Stimulated activated CD8-positive, alpha-beta memory T cell treated with anti-CD3 and anti-CD28 coated beads, Interleukin-15, amount 100 ng/mL, for 1 hour (primary cell): Measurements from ENCODE around the gene HDAC8.
"Not testable (repeated sequence)": the region's sequence is repeated elsewhere in the genome, so short reads cannot be mapped to it uniquely, and the experiment has no call there.

ENCODE experiments used
- DNase-seq: peaks from one replicate; pipeline ENCODE4 v3.0.0-alpha.2; 2020; ENCODE audit warnings: low read depth

Gene HDAC8

DNA sequence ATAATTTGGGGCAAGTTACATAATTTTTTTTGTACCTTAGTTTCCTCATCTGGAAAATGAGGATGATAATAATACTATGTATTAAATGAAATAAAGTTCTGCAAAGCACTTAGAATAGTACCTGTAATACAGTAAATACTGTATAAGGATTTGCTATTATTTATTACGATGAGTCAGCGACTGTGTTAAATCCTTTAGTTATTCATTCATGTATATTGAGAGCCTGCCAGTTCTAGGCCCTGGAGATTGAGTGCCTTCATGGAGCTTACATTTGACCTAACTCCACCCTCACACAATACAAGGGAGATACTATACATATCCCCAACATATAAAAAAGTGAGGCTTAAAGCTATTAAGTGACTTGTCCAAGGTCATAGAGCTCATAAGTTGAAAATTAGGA is 199.9 kb downstream of the HDAC8 start:
- no peak for DNase-seq

DNA sequence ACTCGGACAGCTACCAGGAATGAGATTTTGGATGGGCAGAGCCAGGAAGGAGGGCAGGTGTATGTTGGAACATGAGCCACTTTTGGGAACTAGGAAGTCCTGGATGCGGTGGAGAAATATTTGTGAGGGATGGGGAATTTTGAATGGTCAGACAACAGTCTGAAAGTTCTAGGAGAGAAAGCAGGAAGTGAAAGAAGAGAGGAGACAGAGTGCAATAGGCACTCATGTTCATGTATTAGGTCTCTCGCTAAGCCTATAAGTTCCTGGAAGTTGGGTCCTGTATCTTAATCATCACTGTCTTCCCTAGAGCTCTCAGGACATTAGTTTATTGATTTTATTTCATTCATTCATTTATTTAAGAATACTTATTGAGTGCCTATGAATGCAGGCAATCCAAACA is 201.2 kb downstream of the HDAC8 start:
- no peak for DNase-seq

DNA sequence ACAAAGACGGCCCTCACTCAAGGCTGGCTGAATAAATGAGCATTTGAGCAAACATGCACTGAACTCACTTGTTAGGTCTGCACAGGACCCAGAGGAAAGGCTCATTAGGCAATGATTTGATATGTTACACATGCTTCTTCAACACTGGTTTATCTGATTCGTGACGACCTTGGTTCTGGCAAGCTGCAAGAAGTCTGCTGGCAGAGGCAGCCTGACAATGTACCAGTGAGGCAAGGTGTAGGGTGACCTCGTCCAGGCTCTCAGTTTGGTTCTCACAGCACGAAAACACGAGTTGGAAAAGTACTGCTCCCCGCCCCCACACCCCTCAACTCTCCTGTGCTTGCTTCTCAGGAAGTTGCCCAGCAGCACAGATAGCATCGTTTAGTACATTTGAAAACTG is 203.8 kb downstream of the HDAC8 start:
- no peak for DNase-seq

DNA sequence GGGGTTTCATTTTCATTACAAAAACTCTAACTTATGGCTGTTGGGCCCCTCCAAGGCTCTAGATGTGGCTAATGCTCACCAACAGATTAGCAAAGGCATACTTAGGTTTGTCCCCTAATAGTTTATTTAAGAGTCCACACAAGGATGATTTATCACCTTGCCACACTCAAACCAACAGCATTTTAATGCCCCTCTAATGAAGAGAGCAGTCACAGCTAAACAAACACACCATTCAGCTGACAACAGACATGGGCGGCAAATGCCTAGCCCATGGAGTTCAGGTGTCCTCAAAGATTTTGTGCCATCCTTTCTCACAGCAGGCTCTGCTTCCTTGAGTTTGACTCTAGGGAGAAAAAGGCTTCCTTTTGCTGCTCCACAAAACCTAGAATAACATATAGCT is 205.1 kb downstream of the HDAC8 start:
- no peak for DNase-seq

DNA sequence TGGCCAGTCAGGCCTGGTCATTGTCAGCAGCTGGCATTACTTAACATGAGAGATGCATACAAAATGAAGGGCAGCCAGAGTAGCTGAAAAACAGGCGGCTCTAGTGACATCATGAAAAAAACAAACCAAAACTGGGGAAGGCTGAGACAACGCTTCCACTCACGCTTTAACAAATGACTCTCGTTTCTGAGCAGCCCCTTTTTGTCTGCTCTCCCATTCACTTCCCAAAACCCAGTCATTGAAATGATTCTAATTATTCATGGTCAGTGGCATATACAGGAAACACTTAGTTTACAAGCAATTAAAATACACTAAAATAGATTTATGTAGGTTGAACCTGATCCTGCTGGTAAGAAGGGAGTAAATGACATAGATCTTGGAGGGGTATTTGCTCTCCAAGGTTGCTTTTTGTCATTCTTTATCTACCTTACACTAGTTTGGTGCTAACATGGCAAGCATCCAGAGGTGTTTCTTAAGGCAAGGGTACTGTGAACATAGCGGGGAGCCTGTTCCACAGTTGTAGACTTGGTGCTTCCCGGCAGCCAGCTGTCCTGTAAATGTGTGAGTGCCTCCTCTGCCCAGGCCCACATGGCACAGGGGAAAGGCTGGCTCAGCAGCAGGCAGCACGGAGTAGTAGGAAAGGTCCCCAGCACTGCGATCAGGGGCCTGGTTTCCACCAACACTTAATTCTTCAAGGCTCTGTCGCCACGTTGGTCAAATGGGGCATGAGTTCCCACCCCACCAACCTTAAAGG is 205.8 kb downstream of the HDAC8 start:
- DNase-seq, result no peak

DNA sequence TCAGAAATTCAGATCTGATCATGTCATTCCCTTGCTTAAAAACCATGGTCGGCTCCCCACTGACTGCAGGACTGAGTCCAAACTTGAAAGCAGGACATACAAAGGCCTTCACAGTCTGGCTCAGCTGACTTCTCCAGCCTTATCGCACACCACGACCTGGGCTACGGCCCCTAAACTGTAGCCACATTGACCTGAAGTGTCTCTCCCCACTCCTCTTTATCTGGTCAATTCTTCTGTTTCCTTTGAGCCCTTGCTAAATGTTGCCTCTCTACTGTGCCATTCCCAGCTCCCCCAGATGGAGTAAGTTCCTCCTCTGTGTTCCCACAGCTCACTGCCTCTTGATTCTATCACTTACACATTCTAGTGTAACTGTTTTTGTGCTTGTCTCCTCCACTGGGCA is 206.5 kb downstream of the HDAC8 start:
- no peak for DNase-seq

DNA sequence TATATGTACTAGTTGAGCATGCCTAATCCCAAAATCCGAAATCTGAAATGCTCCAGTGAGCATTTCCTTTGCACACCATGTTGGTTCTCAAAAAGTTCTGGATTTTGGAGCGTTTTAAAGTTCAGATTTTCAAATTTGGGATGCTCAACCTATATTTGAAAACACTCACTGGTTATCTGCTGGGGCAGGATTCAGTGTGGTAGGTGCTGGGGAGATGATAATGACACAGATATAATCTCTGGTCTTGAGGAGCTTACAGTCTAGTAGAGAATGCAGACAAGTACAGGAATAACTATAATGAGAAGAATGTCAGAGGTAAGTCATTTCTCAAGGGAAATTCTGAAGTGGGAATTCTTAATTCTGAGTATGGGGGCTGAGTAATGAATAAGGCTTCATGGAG is 207.5 kb downstream of the HDAC8 start:
- DNase-seq, result no peak

DNA sequence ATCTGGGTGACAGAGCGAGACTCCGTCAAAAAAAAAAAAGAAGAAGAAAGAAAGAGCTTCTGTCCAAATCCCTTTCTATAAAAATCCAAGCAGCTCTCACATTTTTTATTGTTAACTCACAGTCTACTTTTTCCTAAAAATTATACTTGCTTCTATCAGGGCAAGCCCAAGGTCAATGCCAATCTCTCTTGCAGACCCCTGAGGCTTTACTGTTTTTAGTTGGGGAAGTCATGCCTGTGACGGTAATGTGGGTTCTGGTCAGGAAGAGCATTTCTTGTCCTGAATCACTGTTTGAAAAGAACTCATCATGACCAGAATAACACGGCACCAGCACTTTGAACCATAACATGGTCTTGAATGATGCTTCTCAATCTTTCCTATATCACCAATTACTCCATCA is 212.3 kb downstream of the HDAC8 start:
- DNase-seq, result no peak

DNA sequence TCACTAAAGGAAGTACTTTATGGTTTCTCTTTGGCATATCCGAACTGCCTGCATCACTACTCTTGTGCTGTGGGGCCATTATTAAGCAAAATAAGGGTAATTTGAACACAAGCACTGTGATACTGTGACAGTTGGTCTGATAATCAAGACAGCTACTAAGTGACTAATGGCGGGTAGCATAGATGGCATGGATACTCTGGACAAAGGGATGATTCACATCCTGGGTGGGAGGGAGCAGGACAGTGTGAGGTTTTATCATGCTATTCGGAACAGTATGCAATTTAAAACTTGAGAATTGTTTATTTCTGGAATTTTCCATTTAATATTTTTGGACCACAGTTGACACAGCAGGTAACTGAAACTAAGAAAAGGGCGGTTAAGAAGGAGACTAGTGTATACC is 214.3 kb downstream of the HDAC8 start:
- no peak for DNase-seq

DNA sequence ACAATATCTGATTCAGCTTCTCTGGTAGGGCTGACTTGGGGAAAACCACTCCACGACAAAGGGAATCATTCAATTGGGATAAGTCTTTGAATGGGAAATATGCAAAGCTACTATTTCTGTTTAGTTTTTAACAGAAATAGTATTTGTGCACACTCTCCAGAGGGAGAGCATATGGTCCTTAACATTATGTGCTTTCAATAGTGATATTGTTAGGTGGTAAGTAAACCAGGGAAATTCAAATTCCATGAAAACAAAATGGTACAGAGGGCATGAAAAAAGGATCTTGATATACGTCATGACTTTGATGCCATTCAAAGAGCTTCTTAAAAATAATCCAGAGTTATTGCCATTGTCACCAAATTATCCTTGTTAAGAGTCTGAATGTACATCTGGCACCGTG is 219.9 kb downstream of the HDAC8 start:
- no peak for DNase-seq

DNA sequence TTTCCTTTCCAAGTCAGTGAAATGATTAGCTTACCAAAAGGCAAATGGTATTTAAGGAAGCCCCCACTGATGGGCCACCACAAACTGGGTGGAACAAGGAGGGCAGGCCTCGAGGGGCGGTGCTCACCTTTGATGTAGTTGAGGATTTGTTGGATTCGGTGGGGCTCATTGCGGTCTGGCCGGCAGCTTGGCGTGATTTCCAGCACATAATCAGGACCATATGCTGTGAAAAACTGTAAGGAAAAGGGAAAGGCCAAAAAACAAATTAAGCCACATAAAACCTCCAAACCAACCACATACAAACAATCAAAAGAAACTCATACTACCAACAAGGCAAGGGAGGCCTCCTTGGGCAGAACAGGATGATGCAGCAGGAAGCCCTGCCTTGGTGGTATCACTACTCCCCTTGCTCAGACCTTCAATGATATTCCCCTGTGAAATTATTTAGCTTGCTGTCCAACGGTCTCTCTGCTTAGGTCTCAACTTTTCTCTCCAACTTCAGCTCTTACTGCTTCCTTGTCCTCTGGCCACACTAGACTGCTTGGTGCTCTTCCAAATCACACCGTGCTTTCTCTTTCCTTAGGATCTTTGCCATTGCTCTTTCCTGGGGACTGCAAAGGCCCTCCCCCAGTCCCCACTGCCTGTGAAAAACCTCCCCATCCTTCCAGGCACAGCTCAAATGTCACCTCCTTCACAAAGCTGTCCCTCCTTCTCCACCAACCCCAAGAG is 220.9 kb downstream of the HDAC8 start:
- DNase-seq, result no peak

DNA sequence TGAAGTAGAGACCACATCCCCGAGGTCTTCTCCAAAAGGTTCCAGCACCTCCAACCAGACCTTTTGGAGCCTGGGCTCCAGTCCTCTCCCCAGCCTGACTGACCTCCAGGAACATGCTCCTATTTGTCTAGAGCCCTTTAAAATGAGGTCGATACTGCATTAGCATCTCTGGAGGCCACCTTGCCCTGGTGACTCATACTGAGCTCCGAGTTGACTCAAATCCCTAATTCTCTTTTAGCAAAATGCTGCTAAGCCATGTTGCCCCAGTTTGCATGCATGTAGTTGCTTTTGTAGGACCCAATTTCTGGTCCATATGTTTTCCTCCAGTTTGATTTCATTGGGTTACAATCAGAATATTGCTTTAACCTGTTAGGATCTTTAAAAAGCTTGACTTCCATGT is 223.5 kb downstream of the HDAC8 start:
- no peak for DNase-seq

DNA sequence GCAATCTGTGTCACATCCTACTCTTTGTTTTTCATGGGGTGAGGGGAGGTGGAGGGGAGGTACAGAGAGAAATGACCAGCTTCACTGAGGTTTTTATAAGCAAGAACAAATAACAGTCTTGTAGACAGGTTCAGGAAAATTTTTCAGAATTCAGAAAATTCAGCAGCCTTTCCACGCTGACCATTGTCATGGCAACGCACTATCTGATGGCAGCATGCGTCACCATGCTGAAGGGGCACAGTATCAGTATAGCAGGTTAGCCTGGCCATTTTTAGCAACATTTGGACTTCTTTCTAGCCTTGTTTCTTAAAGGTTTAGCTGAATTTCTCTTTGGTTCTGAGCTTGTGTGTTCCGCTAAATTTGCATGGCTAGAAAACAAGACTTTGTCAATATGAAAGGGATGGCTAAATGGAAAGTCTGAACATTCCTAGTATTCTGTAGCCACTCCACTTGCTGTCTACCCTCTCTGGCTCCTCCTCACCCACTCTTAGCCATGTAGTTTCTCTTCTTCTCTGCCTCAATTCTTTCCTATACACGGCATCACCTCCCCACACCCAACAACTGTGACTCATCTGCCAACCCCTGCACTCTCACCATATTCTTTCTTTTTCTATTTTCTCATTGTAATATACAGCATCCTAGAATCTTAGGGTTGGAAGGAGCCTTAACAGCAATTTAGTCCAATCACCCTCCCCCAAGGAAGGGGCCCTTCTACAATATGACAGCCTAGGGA is 224.2 kb downstream of the HDAC8 start:
- DNase-seq, result no peak

DNA sequence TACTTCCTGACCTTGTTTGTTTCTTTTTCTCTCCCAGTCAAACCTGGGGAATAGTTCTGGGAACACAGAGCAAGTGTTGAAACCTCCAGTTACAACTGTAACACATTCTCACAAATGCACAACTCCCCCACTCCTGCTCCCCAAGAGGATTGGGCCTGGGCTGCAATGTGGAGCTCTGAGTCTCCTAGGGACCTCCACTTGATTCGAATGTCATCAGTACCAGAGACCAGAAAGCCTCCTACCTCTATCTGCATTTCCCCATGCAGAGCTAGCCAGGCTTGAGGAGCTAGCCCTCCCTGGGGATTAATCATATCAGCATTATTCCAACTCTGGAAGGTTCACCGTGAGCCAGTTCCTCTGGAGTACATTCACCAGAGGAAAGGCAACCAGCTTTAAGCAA is 225.3 kb downstream of the HDAC8 start:
- no peak for DNase-seq

DNA sequence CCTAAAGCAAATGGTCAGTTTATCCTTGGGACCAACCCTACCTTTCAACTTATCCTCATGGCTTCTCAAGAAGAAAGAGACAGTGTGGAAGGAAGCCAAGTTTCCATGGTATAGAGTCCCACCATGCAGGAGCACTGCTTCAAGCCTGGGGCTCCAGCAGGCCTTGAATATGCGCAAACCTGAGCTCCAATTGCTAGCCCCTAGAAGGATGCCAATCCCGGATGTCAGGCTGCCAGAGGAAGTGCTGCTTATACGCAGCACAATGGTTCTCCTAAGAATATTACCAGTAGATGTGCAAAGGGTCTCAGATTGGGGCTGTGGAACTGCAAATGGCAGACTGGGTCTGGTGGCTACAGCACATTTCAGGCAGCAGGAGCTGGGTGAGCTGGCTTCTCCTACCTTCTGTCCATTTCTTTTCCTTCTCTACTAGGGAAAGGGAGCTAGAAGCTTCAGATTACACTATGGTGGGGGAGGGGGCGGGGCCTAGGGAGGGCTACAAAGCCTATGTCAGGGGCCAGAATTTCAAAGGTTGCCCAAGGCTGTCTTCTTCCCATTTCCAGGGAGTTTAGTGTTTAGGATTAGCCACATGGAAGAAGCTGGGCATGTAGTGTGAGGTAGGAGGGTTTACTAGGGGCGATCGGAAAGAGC is 226.2 kb downstream of the HDAC8 start:
- no peak for DNase-seq

DNA sequence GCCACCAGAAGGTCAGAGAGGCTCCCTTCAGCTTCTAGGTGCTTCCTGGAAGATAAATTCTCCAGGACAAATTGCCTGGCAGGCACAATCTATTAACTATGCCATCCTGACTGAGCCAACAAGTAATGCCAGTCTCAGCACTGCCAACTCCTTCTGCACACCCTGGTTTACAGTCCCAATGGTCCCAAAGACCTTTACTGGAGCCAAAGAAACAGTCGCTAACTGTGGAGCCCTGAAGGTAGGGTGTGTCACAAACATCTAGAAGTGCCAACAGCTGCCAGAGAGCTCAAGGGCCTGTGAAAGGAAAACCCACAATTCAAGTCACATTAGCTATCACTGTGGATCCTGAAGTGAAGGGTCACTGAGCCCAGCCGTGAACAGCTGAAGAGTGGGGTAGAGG is 232.0 kb downstream of the HDAC8 start:
- DNase-seq, result no peak

DNA sequence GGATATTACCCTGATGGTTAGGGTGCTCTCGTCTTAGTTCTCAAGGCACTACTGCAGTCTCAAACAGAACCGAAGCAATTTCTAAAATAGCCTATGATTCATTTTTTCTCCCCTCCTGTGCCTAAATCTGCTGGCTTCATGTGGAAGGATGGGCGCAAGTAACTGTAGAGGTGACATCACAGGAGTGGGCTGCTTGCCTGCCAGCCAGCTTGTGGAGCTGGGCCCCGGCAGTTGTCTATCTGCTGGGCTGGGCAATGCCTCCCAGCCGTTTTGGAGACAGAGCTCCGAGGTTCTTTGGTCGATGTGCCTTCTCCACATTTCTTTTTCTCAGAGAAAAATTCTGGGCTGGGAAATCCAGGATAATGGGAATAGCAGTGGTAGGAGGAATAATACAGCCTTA is 232.6 kb downstream of the HDAC8 start:
- no peak for DNase-seq

DNA sequence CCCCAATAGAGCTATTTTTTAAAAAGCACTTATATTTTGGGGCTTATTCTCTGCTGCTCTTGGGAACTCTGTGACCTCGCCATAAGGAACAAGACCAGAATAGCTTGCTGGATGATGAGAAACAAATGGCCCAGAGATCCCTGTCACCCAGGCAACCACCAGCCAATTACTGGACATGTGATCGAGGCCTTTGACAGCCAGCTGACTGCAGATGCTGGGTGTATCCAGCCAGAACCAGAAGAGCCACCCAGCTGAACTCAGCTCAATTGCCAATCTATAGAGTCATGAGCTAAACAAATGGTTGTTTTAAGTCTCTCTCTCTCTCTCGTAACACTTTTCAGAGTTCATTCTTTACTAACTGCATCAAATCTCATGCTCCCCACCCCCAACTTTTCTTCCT is 242.5 kb downstream of the HDAC8 start:
- DNase-seq, result no peak

DNA sequence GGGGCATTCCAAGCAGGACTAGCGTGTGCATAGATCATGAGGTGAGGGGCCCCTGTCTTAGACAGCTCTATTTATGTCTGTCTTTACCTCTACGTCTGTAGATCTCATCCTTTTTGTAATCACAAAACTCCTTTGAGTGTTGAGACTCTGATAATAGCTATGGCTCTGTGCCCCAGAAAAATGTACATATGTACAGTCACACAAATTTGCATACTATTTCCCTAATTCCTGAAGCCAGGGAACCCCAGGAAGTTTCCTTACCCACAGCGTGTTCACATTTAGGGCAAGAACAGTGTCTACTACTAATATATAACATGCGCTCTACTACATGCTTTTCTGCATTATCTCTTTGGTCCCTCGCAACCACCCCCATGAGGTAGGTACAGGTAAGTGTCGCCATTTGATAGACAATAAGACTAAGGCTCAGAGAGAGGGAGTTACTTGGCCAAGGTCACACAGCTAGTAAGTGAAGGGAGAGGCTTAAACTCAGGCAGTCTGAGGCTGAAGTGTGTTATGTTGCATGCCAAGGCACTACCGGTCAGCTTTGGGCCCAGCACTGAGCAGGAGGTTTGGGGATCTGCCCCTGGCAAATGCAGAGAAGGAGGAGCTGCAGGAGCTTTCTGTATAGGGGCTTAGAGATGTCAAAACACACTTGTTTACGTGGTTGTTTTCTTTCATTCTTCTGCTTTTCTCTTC is 245.9 kb downstream of the HDAC8 start:
- DNase-seq, result no peak

DNA sequence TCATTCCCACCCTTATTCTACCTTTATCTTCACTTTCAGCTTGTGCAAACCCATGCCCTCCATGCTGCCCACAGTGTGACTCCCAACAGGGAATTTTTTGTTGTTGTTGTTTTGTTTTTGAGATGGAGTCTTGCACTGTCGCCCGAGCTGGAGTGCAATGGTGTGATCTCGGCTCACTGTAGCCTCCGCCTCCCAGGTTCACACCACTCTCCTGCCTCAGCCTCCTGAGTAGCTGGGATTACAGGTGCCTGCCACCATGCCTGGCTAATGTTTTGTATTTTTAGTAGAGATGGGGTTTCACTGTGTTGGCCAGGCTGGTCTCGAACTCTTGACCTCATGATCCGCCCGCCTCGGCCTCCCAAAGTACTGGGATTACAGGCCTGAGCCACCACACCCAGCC is 253.0 kb downstream of the HDAC8 start:
- not testable (repeated sequence) for DNase-seq

DNA sequence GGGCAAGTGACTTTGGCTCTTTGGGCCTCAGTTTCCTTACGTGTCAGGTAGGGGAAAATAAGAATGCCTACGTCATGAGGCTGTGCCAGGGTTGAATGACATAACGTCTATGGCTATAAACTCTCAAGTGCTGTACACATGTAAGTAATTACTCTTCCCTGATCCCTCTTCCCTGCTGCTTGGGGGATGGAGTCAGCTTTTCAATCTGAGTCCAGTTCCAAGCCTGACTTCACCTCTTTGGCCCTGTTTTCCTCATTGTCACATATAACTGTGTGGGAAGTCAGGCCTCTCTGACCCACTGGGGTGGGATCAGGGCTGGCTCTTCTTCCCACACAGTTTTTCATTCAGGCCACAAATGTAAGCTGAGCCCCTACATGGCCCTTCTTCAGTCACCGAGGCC is 255.5 kb downstream of the HDAC8 start:
- no peak for DNase-seq
